ENCODE data around the gene GPR26.

GRCh38 chr10:123704076-123704475, 37.9 kb downstream of the GPR26 start:
- no peak for TF ChIP-seq POLR2AphosphoS5 (IDR thresholded peaks at IDR 0.05; ENCODE audit: borderline replicate concordance, low read depth, low read length)
- TF ChIP-seq EZH2 (IDR thresholded peaks at IDR 0.05), result no peak
- no peak for TF ChIP-seq FOXP2 (optimal IDR thresholded peaks at IDR 0.05; ENCODE audit: control extremely low read depth, extremely low read length, insufficient read depth)
